ENCODE measurements around the gene RPL3. TPM values are rescaled to one million over a fixed set of nuclear protein-coding genes. Genes with fewer than 3 reads are reported as not detected.

RPL3 gene
- total RNA-seq, 1 experiment from 2014 or later = 2,372 TPM

GRCh38 chr22:39284142-39284980, 35.1 kb downstream of the RPL3 start:
- DNase-seq (ENCODE audit: low read depth) = no peak

- DNase-seq (ENCODE audit: low read depth) = no peak
Measured at GRCh38 chr22:39283322-39284141, 35.9 kb downstream of the RPL3 start.

DNA sequence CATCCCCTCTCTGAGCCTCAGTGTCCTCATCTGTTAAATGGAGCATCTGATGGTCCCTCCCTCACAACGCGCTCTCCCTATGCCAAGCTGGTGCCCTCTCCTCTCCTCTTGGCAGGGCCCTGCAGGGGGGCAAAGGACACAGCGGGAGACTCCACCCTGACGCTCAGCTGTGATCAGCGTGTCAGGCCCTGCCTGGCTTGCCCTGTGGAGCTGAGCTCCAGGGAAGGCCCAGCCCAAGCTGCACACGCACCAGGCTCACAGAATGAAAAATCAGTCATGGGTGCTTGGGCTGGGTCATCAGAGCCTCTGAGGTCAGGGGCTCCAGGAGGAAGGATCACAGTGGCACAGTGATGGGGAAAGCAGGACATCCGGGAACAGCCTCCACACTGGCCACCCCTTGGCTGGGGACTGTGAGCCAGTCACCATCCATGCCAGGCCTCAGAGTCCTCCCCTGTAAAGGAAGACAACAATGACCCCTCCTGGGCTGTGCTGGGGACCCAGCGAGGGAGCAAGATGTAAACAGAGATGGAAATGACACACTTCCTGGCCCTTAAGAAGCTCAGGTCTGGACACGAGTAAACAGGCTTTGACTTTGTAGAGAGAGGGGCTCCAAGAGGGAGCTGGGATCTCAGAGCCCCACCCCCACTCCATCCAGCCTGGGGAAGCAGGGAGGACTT, 36.6 kb downstream of the RPL3 start:
- peak; percentile 27 for DNase-seq (ENCODE audit: low read depth)

DNA sequence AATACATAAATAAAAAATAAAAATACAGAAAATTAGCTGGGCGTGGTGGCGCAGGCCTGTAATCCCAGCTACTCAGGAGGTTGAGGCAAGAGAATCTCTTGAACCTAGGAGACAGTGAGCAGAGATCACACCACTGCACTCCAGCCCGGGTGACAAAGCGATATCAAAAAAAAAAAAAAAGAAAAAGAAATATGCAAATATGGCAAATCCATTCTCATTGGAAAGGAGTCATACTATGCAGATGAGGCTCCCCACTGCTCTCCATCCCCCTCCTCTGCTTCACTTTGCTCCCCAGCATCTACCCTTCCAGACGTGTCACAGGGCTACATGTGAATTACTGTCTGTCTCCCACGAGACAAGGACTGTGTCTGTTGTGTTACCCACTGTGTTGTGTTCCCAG, 38.3 kb downstream of the RPL3 start:
- DNase-seq (ENCODE audit: low read depth) = no peak

DNA sequence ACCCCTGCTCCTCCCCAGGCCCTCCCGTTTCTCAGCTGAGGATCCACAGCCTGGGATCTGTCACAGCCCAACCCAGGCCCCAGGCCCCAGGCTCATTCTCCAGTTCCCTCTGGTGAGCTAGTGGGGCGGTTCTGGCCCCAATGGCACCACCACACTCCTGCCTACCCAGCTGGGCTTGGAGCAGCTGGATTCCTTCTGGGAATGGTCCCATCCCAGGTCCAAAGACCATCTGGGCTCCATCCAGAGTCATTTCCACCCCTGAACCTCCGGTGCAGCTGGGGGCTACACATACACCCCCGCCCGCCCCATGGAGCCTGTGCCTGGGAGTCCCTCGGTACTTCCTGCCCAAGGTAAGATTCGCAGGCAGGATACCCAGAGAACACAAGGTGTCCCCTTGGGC, 39.2 kb downstream of the RPL3 start:
- DNase-seq (ENCODE audit: low read depth) = no peak

- no peak for DNase-seq (ENCODE audit: low read depth)
Measured at GRCh38 chr22:39279170-39279850, 40.1 kb downstream of the RPL3 start.

- DNase-seq (ENCODE audit: low read depth) = peak; percentile 14
Measured at GRCh38 chr22:39278040-39278439, 41.4 kb downstream of the RPL3 start.

- DNase-seq (ENCODE audit: low read depth) = peak; percentile 17
Measured at GRCh38 chr22:39277142-39277607, 42.2 kb downstream of the RPL3 start.

DNA sequence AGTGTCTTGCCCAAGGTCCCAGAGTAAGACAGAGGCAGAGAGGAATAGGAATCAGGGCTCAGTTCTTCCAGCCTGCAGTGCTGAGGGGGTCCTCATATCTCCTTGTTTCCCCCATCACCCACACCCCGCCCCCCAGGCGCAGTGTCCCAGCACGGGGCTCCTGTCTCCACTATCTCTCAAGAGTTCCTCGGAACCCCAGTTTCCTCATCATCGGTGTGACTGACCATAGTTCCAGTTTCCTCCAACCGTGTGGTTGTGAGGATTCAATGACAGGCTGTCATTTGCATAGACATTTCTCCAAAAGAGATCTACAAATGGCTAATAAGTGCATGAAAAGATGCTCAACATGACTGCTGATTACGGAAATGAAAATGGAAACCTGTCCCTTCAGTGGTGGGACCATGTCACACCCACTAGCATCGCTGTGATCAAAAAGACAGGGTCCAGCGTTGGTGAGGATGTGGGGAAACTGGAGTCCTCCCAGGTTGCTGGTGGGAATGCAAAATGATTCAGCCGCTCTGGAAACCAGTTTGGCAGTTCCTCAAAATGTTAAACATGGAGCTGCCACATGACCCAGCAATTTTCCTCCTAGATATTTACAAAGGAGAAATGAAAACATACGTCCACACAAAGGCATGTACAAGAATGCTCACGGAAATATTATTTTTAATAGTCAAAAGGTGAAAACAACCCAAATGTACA, 42.8 kb downstream of the RPL3 start:
- no peak for DNase-seq (ENCODE audit: low read depth)

- DNase-seq (ENCODE audit: low read depth) = no peak
Measured at GRCh38 chr22:39275814-39276439, 43.5 kb downstream of the RPL3 start.

- DNase-seq (ENCODE audit: low read depth) = no peak
Measured at GRCh38 chr22:39273950-39274887, 45.2 kb downstream of the RPL3 start.

DNA sequence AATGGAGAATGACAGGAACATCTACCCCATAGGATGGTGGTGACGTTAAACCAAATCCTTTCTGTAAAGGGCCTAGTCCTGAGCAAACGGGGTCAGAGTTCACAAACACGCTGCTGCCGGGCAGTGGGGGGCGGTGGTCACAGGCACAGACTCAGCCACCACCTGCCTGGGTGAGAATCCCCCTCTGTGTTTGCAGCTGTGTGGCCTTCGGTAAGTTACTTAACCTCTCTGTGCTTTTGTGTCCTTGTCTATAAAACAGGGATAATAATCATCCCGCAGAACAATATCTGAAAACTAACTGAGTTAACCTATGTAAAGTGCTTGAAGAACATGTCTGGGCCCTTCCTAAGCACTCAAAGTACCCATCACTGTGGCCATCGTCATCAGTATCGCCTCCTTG, 48.6 kb downstream of the RPL3 start:
- DNase-seq (ENCODE audit: low read depth) = no peak

DNA sequence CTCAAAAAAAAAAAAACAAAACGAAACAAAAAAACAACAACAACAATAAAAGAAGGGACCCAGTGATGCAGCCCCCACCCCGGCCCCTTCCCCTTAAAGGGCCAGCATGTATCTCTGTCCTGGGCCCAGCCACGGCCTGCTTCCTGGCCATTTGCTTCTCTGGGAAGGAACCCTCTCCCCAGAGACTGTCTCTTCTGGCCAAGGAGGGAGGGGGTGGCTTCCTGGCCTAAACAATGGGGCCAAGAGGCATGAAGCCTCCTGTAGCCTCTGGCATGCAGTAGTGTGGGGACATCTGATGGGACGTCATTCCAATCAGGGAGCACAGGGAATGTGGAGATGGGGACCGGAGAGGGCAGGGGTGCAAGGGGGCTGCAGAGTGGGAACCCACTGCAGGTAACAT, 49.1 kb downstream of the RPL3 start:
- DNase-seq (ENCODE audit: low read depth) = no peak

DNA sequence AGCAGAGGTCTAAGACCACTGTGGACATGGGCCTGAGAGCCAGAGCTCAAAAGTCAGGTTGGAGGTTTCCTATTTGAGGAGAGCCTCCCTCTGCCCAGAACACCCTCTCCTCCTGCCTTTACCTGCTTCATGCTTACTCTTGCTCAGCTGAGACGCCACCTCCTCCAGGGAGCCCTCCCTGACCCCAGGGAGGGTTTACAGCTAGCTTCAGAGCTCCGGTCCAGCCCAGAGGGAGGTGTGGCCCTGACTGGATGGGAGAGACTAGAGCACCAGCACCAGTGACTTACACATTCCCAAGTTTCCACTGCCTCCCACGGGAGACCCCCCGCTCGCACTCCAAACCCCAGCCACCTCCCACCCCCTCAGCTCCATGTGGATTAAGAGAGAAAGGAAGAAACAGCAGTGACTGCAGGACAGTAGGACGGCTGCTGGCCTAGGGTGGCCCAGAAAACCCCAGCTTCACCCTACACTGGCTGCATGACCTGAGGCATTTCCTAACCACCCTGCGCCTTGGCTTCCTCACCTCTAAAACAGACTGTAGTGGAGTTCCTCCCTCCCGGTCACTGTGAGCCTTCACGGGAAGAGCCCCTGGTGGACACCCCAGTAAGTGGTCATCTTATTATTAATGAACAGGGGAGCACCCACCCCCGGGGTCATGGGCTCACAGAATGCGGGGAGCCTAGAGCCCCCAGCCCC, 50.2 kb downstream of the RPL3 start:
- no peak for DNase-seq (ENCODE audit: low read depth)

DNA sequence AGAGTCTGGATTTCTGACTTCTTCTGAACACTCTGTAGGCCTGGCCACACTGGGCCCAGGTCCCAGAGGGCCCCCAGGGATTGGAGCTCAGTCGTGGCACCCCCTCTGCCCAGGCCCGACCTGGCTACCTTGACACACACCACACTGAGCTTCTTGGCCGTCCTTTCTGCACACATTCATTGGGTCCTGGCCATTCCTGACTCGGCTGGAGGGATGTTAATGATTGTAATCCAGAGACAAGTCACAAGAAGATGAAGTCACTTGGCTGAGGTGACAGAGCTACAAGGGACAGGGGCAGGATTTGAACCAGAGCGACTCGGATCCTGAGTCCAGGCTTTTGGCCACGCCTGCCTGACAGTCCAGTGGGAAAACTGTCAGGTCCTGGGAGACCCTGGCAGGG, 50.8 kb downstream of the RPL3 start:
- DNase-seq (ENCODE audit: low read depth) = no peak

GRCh38 chr22:39267974-39268373, 51.4 kb downstream of the RPL3 start:
- DNase-seq (ENCODE audit: low read depth) = no peak

- no peak for DNase-seq (ENCODE audit: low read depth)
Measured at GRCh38 chr22:39266398-39267030, 52.9 kb downstream of the RPL3 start.

All from HT1080 (cell line).